DOHH2 (cell line): ENCODE data around the gene SOCS2.

Experiments
- H3F3A ChIP-seq: fragments of 200-600 bp; sonication (generic), shearing (Covaris generic); 2 replicates; pipeline ENCODE4 v1.6.0; 2016; ENCODE audit warnings: antibody characterized with exemption, mild to moderate bottlenecking; ENCODE audit not compliant: control insufficient read depth, insufficient read depth
- H3K27ac ChIP-seq: fragments of 200-600 bp; sonication (generic); 2 replicates; pipeline ENCODE4 v1.5.1; 2014; ENCODE audit warnings: low read depth, mild to moderate bottlenecking, low read length, moderate library complexity
- H3K27me3 ChIP-seq: fragments of 200-600 bp; sonication (generic); 2 replicates; pipeline ENCODE4 v1.6.1; 2014; ENCODE audit warnings: mild to moderate bottlenecking, low read length, mixed read lengths; ENCODE audit not compliant: control insufficient read depth
- H3K36me3 ChIP-seq: fragments of 200-600 bp; sonication (generic); 2 replicates; pipeline ENCODE4 v1.6.1; 2014; ENCODE audit warnings: mild to moderate bottlenecking, low read length, moderate library complexity, mixed read lengths; ENCODE audit not compliant: control insufficient read depth
- H3K4me1 ChIP-seq: fragments of 200-600 bp; sonication (generic); 2 replicates; pipeline ENCODE4 v1.6.1; 2014; ENCODE audit warnings: mild to moderate bottlenecking, low read length, mixed read lengths; ENCODE audit not compliant: control insufficient read depth
- H3K4me2 ChIP-seq: fragments of 200-600 bp; sonication (generic); 2 replicates; pipeline ENCODE4 v1.6.0; 2014; ENCODE audit warnings: mild to moderate bottlenecking, low read length, moderate library complexity
- H3K4me3 ChIP-seq: fragments of 200-600 bp; sonication (generic); 2 replicates; pipeline ENCODE4 v1.5.1; 2014; ENCODE audit warnings: mild to moderate bottlenecking, low read length, mixed read lengths
- H3K79me2 ChIP-seq: fragments of 200-600 bp; sonication (generic); 2 replicates; pipeline ENCODE4 v1.6.1; 2014; ENCODE audit warnings: mild to moderate bottlenecking, low read length, mixed read lengths; ENCODE audit not compliant: control insufficient read depth
- H3K9me2 ChIP-seq: fragments of 200-600 bp; sonication (generic); replicated peaks from 2 replicates; pipeline ENCODE4 v1.6.1; 2014; ENCODE audit warnings: mild to moderate bottlenecking, low read length, mixed read lengths; ENCODE audit not compliant: control insufficient read depth
- H3K9me3 ChIP-seq: fragments of 200-600 bp; sonication (generic); 2 replicates; pipeline ENCODE4 v1.6.1; 2014; ENCODE audit warnings: antibody characterized with exemption, low read length, mixed read lengths; ENCODE audit not compliant: control insufficient read depth, insufficient read depth
- H4K20me1 ChIP-seq: fragments of 200-600 bp; sonication (generic); 2 replicates; pipeline ENCODE4 v1.6.0; 2014; ENCODE audit warnings: low read depth, mild to moderate bottlenecking, antibody characterized with exemption, low read length, moderate library complexity; ENCODE audit not compliant: control insufficient read depth, insufficient read depth
- EZH2phosphoT487 ChIP-seq: fragments of 200-600 bp; sonication (generic); IDR thresholded peaks from 2 replicates; pipeline ENCODE4 v1.6.1; 2017; ENCODE audit warnings: borderline replicate concordance, mild to moderate bottlenecking, antibody characterized with exemption, low read length, moderate library complexity, mixed read lengths
- TF ChIP-seq, protein P1 (sequence below): fragments of 200-600 bp; sonication (generic); IDR thresholded peaks from one replicate; pipeline ENCODE4 v1.5.1; 2014; ENCODE audit warnings: antibody characterized with exemption, mild to moderate bottlenecking, low read depth, low read length; ENCODE audit not compliant: poor library complexity, severe bottlenecking

Gene SOCS2

DNA sequence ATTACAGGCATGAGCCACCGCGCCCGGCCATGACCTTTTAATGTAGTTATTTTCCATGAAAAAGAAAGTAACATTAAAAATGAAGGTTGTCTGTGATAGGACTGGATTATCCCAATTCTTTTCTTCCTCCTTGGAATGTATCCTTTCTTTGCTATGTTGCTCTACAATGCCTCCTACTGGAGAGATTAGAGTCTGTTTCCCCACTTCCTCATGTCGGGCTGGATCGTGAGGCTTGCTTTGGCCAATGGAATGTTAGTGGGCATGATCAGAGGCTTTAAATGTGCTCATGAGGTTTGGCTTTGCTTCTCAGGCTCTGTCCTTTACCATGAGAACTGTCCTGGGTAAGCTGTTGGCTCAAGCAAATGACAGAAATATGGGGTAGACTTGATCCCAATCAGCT lies 34.7 kb upstream of the SOCS2 start:
- H3F3A ChIP-seq, result peaks cover 3% of the 10 kb centered on the region; the same call in 1 of the 2 replicates
- H3K9me3 ChIP-seq, result no peaks in the 10 kb centered on the region
- H3K4me3 ChIP-seq, result no peak overlapping the region
- no peaks in the 10 kb centered on the region for H3K79me2 ChIP-seq
- no peak overlapping the region for H3K4me2 ChIP-seq
- TF ChIP-seq, protein P1, sequence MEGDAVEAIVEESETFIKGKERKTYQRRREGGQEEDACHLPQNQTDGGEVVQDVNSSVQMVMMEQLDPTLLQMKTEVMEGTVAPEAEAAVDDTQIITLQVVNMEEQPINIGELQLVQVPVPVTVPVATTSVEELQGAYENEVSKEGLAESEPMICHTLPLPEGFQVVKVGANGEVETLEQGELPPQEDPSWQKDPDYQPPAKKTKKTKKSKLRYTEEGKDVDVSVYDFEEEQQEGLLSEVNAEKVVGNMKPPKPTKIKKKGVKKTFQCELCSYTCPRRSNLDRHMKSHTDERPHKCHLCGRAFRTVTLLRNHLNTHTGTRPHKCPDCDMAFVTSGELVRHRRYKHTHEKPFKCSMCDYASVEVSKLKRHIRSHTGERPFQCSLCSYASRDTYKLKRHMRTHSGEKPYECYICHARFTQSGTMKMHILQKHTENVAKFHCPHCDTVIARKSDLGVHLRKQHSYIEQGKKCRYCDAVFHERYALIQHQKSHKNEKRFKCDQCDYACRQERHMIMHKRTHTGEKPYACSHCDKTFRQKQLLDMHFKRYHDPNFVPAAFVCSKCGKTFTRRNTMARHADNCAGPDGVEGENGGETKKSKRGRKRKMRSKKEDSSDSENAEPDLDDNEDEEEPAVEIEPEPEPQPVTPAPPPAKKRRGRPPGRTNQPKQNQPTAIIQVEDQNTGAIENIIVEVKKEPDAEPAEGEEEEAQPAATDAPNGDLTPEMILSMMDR, result peak; percentile 39
- no peak for TF ChIP-seq EZH2phosphoT487
- peaks cover 13% of the 10 kb centered on the region for H3K4me1 ChIP-seq
- no peak overlapping the region for H3K27ac ChIP-seq
- H4K20me1 ChIP-seq, result no peaks in the 10 kb centered on the region
- H3K36me3 ChIP-seq, result no peaks in the 10 kb centered on the region
- H3K27me3 ChIP-seq, result 0 out of 2 replicates have a peak, but pooled peaks cover 5% of the 10 kb centered on the region
- no peaks in the 10 kb centered on the region for H3K9me2 ChIP-seq

DNA sequence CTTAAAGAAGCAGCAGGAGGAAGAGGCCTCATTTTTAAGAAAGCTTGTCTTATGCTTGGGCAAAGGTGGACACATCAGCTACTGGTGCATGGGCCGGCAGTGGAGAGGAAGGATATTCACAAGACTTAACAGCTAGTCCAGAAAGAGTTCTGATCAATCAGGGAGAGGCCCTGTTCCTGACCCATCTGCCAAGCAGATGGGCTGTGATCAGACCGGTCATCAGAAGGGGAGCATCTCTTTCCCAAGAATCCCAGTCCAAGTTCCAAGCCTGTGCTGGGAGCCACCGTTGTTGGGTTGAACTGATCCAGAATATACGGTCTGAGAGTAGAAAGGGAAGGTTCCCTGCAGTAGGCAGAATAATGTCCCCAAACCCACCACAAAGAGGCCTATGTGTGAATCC lies 32.7 kb upstream of the SOCS2 start:
- Histone ChIP-seq H3K79me2 (no peaks in the 10 kb centered on the region), H3F3A (peaks cover 3% of the 10 kb centered on the region; the same call in 1 of the 2 replicates), H3K4me2 (no peak overlapping the region), H3K36me3 (no peaks in the 10 kb centered on the region), H3K9me3 (no peaks in the 10 kb centered on the region), H3K27me3 (peaks cover 3% of the 10 kb centered on the region), H3K9me2 (no peaks in the 10 kb centered on the region), H3K4me1 (peaks cover 13% of the 10 kb centered on the region), H4K20me1 (no peaks in the 10 kb centered on the region), H3K27ac (no peak overlapping the region), H3K4me3 (no peak overlapping the region)
- TF ChIP-seq, protein P1, result no peak
- no peak for TF ChIP-seq EZH2phosphoT487

DNA sequence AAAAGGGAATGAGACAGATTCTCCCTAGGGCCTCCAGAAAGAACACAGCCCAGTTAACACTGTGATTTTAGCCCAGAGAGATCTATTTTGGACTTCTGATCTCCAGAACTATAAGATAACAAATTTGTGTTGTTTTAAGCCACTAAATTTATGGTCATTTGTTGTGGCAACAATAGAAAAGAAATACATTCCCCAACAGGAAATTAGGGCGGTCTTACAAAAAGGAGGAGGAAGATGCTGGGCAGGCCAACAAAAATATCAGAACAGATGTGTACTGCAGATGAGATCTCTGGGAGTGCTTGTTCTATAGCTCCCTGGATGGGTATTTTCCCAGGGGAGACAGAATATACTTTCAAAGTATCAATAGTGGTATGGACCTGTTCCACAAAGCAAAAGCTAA lies 32.0 kb upstream of the SOCS2 start:
- peaks cover 3% of the 10 kb centered on the region; the same call in 1 of the 2 replicates for H3F3A ChIP-seq
- H3K27ac ChIP-seq, result no peak overlapping the region
- H4K20me1 ChIP-seq, result no peaks in the 10 kb centered on the region
- H3K9me2 ChIP-seq, result no peaks in the 10 kb centered on the region
- peaks cover 7% of the 10 kb centered on the region for H3K27me3 ChIP-seq
- no peak overlapping the region for H3K4me2 ChIP-seq
- no peaks in the 10 kb centered on the region for H3K36me3 ChIP-seq
- H3K4me1 ChIP-seq, result peaks cover 13% of the 10 kb centered on the region
- no peaks in the 10 kb centered on the region for H3K79me2 ChIP-seq
- H3K9me3 ChIP-seq, result no peaks in the 10 kb centered on the region
- TF ChIP-seq, protein P1, result no peak
- TF ChIP-seq EZH2phosphoT487, result no peak
- no peak overlapping the region for H3K4me3 ChIP-seq
